Ectodermal cell (in vitro differentiated cells): ENCODE data around the gene ROMO1.
"Not testable (repeated sequence)": the region's sequence is repeated elsewhere in the genome, so short reads cannot be mapped to it uniquely, and the experiment has no call there.

Source experiments
- H3K27ac ChIP-seq: 2 replicates; pipeline ENCODE4 v1.7.0; 2013; ENCODE audit warnings: mild to moderate bottlenecking, low read depth, low read length; ENCODE audit not compliant: insufficient read depth, poor library complexity, severe bottlenecking
- H3K27me3 ChIP-seq: 2 replicates; pipeline ENCODE4 v1.7.0; 2013; ENCODE audit warnings: mild to moderate bottlenecking, low read length; ENCODE audit not compliant: insufficient read depth, control insufficient read depth, poor library complexity, severe bottlenecking
- H3K36me3 ChIP-seq: one replicate; pipeline ENCODE4 v1.7.0; 2013; ENCODE audit warnings: low read length; ENCODE audit not compliant: control insufficient read depth, insufficient read depth
- H3K4me1 ChIP-seq: one replicate; pipeline ENCODE4 v1.7.0; 2013; ENCODE audit warnings: low read length; ENCODE audit not compliant: control insufficient read depth, insufficient read depth
- H3K4me3 ChIP-seq: 2 replicates; pipeline ENCODE4 v1.7.0; 2013; ENCODE audit warnings: low read depth, low read length, control low read depth; ENCODE audit not compliant: insufficient read depth
- H3K9me3 ChIP-seq: 2 replicates; pipeline ENCODE4 v1.7.0; 2013; ENCODE audit warnings: mild to moderate bottlenecking, low read length, moderate library complexity; ENCODE audit not compliant: control insufficient read depth
- WGBS, 2 experiments: methylation state at CpG; one replicate each; pipeline ENCODE4 v1.1.7; 2013; ENCODE audit warnings: missing lambda C conversion rate in 2 of 2; 5-methylcytosine and 5-hydroxymethylcytosine counted together

Gene ROMO1

DNA sequence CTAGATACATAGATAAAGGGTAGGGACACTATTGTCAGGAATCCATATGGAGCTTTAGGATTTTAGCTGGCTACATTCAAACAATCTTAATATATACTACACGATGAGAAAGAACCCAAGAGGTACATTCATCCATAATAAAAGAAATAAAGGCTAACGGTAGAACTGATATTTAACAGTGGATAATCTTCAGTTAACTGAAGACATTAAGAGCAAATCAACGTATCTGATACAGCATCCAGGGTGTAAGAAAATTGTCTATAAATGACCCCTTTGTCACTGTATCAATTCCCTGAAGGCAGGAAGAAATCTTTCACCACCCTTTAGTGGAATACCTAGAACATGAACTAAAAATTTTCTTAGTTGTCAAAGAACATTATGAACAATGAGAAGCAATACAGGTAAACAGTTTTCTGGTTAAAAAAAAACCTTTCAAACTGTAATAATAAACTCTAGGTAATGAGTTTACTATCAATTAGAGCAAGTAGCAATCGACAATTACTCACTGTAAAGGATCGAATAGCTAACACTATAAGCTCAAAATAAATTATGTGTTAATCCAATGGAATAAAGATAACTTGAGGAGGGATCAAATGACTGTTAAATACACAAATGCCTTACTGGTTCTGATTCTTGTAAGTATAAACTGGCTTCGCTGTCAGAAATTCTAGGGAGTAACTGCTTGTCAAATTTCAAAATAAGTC is 11.8 kb downstream of the ROMO1 start:
- Histone ChIP-seq H3K27me3 (no peaks in the 10 kb centered on the region), H3K4me3 (no peak overlapping the region), H3K36me3 (peaks cover 66% of the 10 kb centered on the region), H3K9me3 (no peaks in the 10 kb centered on the region), H3K27ac (no peak overlapping the region), H3K4me1 (no peaks in the 10 kb centered on the region)
- 94 to 100% methylated on average over 2 to 6 of the region's 6 CpGs for WGBS, 2 experiments

DNA sequence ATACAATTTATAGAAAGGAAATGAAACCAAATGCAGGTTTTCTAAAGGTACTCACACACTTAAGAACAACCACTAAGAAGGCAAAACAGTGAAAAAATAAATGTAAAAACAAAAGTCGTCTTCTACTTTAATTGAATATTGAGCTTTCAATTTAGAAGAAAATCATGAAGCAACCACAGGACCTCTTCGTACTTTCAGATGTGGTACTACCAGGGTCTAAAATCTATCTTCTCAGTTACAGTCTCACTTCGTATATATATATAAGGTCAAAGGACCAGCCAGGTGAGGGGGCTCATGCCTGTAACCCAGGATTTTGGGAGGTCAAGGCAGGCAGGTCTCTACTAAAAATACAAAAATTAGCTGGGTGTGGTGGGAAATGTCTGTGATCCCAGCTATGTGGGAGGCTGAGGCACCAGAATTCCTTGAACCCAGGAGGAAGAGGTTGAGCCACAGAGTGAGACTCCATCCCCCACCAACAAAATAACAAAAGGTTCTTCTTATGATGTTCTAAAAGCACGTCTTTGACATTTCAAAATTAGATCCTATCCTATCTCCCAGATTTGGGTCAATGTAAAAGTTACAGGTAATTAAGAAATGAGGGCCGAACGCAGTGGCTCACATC is 12.5 kb downstream of the ROMO1 start:
- Histone ChIP-seq H3K4me3 (no peak overlapping the region), H3K27me3 (no peaks in the 10 kb centered on the region), H3K36me3 (peaks cover 66% of the 10 kb centered on the region), H3K9me3 (no peaks in the 10 kb centered on the region), H3K4me1 (no peaks in the 10 kb centered on the region), H3K27ac (no peak overlapping the region)
- 93 to 96% methylated on average over 6 of the region's 6 CpGs for WGBS, 2 experiments

DNA sequence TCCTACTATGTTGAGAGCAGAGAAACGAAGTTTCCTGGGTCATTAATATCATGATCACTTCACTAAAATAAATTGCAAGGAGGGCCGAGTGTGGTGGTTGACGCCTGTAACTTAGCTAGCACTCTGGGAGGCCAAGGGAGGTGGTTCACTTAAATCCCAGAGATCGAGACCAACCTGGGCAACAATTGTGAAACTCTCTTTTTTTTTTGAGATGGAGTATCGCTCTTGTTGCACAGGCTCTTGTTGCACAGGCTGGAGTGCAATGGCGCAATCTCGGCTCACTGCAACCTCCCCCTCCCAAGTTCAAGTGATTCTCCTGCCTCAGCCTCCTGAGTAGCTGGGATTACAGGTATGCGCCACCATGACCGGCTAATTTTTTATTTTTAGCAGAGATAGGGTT is 13.9 kb downstream of the ROMO1 start:
- not testable (repeated sequence) for H3K4me3 ChIP-seq, H3K27me3 ChIP-seq, H3K9me3 ChIP-seq, H3K27ac ChIP-seq, H3K4me1 ChIP-seq
- 93 to 95% methylated on average over 9 of the region's 9 CpGs for WGBS, 2 experiments
- H3K36me3 ChIP-seq = peaks cover 74% of the 10 kb centered on the region

DNA sequence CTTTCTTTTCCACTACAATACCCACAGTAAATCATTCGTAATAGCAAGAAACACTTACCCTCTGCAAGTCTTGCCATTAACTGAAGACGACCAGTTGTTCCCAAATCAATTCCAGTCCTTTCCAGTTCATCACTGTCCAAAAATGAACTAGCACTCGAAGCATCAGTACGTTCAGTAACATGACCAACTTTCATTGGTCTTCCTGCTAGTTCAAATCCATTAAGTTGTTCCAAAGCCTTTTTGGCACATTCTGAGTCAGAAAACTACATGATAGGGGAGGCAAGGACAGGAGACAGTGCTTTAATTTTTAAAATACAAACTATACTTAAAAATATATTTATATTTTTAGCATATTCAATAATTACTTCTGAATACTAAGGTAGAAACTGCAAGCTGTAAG is 14.9 kb downstream of the ROMO1 start:
- H3K4me3 ChIP-seq = no peak overlapping the region
- H3K9me3 ChIP-seq = no peaks in the 10 kb centered on the region
- 95 to 98% methylated on average over 4 of the region's 4 CpGs for WGBS, 2 experiments
- no peaks in the 10 kb centered on the region for H3K4me1 ChIP-seq
- no peaks in the 10 kb centered on the region for H3K27me3 ChIP-seq
- peaks cover 76% of the 10 kb centered on the region for H3K36me3 ChIP-seq
- H3K27ac ChIP-seq = no peak overlapping the region

DNA sequence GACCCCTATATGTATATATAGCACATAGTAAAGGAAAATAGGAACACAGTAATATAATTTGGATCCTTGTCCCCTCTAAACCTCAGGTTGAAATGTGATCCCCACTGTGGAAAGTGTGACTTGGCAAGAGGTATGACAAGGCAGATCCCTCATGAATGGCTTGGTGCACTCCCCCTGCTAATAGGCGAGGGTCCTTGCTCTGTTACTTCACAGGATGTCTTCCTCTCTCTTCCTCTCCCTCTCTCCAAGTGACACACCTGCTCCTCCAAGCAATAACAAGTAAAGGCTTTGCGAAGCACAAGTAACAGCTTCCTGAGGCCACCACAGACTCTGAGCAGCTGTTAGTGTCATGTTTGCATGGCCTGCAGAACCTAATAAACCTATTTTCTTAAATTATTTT is 16.4 kb downstream of the ROMO1 start:
- Histone ChIP-seq H3K9me3 (no peaks in the 10 kb centered on the region), H3K27me3 (no peaks in the 10 kb centered on the region), H3K4me3 (no peak overlapping the region), H3K4me1 (no peaks in the 10 kb centered on the region), H3K36me3 (peaks cover 80% of the 10 kb centered on the region), H3K27ac (no peak overlapping the region)
- WGBS, 2 experiments = 96 to 98% methylated on average over 2 of the region's 2 CpGs

DNA sequence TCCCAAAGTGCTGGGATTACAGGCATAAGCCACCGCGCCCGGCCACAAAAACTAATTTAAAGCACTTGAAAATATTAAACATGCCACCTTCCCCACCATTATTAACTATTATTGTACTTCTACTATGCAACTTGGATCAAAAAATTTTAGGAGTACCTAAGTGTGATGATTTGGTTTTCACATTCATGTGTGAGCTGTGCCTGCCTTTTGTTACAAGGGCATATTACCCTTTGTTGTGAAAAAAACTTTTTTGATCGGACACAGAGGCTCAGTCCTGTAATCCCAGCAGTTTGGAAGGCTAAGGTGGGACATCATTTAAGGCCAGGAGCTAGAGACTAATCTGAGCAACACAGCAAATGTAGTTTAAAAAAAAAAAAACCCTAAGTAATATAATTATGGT is 17.1 kb downstream of the ROMO1 start:
- H3K9me3 ChIP-seq = no peaks in the 10 kb centered on the region
- no peak overlapping the region for H3K27ac ChIP-seq
- no peaks in the 10 kb centered on the region for H3K4me1 ChIP-seq
- H3K4me3 ChIP-seq = no peak overlapping the region
- H3K27me3 ChIP-seq = no peaks in the 10 kb centered on the region
- 97 to 98% methylated on average over 4 of the region's 4 CpGs for WGBS, 2 experiments
- H3K36me3 ChIP-seq = peaks cover 81% of the 10 kb centered on the region

DNA sequence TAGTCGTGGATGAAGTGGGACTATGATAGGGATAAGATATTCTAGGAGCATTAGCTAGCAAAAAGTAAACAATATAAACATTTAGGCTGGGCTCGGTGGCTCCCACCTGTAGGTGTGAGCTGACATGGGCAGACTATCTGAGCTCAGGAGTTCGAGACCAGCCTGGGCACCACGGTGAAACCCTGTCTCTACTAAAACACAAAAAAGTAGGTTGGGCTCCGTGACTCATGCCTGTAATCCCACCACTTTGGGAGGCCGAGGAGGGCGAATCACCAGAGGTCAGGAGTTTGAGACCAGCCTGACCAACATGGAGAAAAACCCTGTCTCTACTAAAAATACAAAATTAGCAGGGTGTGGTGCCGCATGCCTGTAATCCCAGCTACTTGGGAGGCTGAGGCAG is 19.1 kb downstream of the ROMO1 start:
- not testable (repeated sequence) for H3K27me3 ChIP-seq, H3K9me3 ChIP-seq, H3K27ac ChIP-seq, H3K4me3 ChIP-seq, H3K4me1 ChIP-seq
- WGBS, 2 experiments = 93 to 97% methylated on average over 8 of the region's 8 CpGs
- peaks cover 78% of the 10 kb centered on the region for H3K36me3 ChIP-seq

DNA sequence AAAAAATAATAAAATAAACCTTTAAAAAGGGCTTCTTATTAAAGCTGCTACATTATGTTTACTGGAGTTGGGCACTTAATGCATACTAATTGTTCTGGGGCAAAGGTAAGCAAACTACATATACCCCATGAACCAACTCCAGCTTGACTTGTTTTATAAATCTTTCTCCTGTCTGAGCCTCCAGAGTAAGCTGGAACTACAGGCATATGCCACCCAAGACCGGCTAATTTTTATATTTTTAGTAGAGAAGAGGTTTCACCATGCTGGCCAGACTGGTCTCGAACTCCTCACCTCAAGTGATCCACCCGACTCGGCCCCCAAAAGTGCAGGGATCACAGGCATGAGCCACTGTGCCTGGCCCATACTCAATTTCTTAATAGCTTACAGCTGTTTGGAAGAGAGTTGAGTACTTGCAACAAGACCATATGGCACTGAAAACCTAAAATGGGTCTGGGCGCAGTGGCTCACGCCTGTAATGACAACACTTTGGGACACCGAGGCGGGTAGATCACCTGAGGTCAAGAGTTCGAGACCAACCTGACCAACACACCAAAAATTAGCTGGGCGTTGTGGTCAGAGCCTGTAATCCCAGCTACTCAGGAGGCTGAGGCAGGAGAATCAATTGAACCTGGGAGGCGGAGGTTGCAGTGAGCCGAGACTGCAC is 19.9 kb downstream of the ROMO1 start:
- Histone ChIP-seq H3K27me3 (no peaks in the 10 kb centered on the region), H3K36me3 (peaks cover 79% of the 10 kb centered on the region), H3K4me1 (no peaks in the 10 kb centered on the region), H3K4me3 (no peak overlapping the region), H3K9me3 (no peaks in the 10 kb centered on the region), H3K27ac (no peak overlapping the region)
- WGBS, 2 experiments = 96 to 97% methylated on average over 12 of the region's 12 CpGs

DNA sequence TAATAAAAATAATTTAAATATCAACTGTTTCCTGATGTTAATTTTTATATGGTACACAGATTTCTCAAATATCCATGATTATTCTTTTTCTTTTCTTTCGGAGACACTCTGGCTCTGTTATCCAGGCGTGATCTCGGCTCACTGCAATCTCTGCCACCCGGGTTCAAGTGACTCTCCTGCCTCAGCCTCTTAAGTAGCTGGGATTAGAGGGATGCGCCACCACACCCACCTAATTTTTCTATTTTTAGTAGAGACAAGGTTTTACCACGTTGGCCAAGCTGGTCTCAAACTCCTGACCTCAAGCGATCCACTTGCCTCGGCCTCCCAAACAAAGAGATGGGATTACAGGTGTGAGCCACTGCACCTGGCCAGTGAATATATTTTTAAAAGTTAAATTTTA is 20.5 kb downstream of the ROMO1 start:
- Histone ChIP-seq H3K36me3 (peaks cover 84% of the 10 kb centered on the region), H3K4me3 (no peak overlapping the region), H3K9me3 (no peaks in the 10 kb centered on the region), H3K27ac (no peak overlapping the region), H3K4me1 (no peaks in the 10 kb centered on the region), H3K27me3 (no peaks in the 10 kb centered on the region)
- 82% methylated on average over 8 of the region's 8 CpGs for WGBS, 2 experiments

DNA sequence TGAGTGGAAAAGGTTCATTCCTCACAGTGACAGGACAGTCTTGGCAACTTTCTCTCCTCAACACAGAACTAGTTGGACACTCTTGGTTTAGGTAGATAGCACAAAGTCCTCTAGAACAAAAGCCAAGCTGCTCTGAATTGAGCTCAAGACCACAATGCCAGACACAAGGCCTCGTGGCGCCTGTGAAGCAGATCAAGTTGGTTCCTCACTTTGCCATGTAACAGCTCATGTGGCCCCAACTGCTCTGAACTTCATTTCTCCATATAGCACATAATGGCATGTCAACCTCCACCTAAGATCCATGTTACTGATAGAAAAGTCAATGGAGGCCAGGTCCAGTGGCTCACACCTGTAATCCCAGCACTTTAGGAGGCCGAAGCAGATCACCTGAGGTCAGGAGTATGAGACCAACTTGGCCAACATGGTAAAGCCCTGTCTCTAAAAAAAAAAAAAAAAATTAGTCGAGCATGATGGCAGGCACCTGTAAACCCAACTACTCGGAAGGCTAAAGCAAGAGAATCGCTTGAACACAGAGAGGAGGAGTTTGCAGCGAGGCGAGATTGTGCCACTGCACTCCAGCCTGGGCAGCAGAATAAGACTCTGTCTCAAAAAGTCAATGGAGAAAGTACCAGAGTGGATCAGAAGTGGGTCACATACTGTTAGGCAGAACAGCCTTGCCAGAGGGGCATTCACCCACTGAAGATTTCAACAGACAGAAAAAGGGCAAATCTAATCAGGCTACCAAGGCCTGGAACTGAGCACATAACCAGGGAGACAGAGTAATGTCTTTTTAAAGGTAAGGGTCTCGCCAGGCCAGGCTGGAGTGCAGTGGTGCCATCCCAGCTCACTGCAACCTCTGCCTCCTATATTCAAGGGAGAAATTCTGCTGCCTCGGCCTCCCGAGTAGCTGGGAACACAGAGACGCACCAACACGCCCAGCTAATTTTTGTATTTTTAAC is 21.2 kb downstream of the ROMO1 start:
- Histone ChIP-seq H3K27ac (no peak overlapping the region), H3K27me3 (no peaks in the 10 kb centered on the region), H3K4me1 (no peaks in the 10 kb centered on the region), H3K36me3 (peaks cover 83% of the 10 kb centered on the region), H3K9me3 (no peaks in the 10 kb centered on the region), H3K4me3 (no peak overlapping the region)
- 93% methylated on average over 13 of the region's 13 CpGs for WGBS, 2 experiments
